Measurements from ENCODE around the gene RO60.

DNA sequence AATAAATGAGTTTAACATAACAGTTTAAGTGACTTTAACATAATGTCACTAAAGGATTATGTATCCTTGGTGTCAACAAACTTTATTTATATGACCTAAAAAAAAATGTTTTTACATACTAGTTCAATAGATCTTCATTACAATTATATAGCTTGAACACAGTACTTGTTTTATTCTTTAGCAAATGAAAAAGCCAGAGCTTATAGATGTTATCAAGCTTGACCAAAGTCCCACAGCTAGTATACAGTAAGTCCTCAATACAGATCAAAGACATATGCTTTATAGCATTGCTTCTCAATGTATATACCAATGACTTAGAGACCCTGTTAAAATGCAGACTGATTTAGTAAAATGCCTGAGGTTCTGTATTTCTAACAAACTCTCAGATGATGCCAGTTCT is 42.6 kb upstream of the RO60 start:
- TF ChIP-seq CTCF (IDR thresholded peaks at IDR 0.05) (no peak), POLR2AphosphoS5 (IDR thresholded peaks at IDR 0.05) (no peak)
